Esophagus squamous epithelium (tissue), 5 donors: ENCODE results near the gene CKB. TPM values are rescaled to one million over a fixed set of nuclear protein-coding genes. Genes with fewer than 3 reads are reported as not detected.

Source experiments
- DNase-seq: peaks from one replicate; lab custom pipeline; 2025; lab: John Stamatoyannopoulos, UW
- H3K27ac ChIP-seq, 4 donors: fragments of 200-600 bp; sonication (generic); one replicate each; pipeline ENCODE4 v1.5.1; 2016 to 2019; ENCODE audit warnings: mild to moderate bottlenecking in 1 of 4
- H3K27me3 ChIP-seq, 4 donors: fragments of 200-600 bp; sonication (generic); 1 replicate in 3 of 4; 2 replicates in 1 of 4; pipeline versions ENCODE4 v1.5.1 to v1.6.0; 2017 to 2021; ENCODE audit warnings: antibody characterized with exemption in 1 of 4
- H3K36me3 ChIP-seq, 3 donors: fragments of 200-600 bp; sonication (generic); one replicate each; pipeline ENCODE4 v1.5.1; 2016 to 2019
- H3K4me1 ChIP-seq, 3 donors: fragments of 200-600 bp; sonication (generic); one replicate each; pipeline ENCODE4 v1.5.1; 2017 to 2019
- H3K4me3 ChIP-seq, 4 donors: fragments of 200-600 bp; sonication (generic); 1 replicate in 3 of 4; 2 replicates in 1 of 4; pipeline ENCODE4 v1.5.1; 2016 to 2019; ENCODE audit warnings: mild to moderate bottlenecking in 2 of 4, moderate library complexity in 1 of 4
- H3K9me3 ChIP-seq, 3 donors: fragments of 200-600 bp; sonication (generic); one replicate each; pipeline ENCODE4 v1.5.1; 2016 to 2019
- POLR2A ChIP-seq, 4 donors: fragments of 450-650 bp; IDR thresholded peaks; one replicate each; pipeline ENCODE4 v1.6.1; 2017; ENCODE audit warnings: antibody characterized with exemption in 4 of 4, mild to moderate bottlenecking in 4 of 4, moderate library complexity in 3 of 4
- WGBS, 2 donors: methylation state at CpG; one replicate each; pipeline ENCODE4 v1.1.5; 2018; 5-methylcytosine and 5-hydroxymethylcytosine counted together
- intact Hi-C: fragments of 100-400 bp; cut with DNase I; formaldehyde crosslinking; loops from one replicate; pipeline ENCODE4 v1.15.0; 2022
- total RNA-seq, 4 donors: library from RNA; depleted of rRNA; stranded (reverse); fragments of >200 nt; gene quantifications; one replicate each; pipeline ENCODE4 v1.1.0, GENCODE V29; 2016
- TF ChIP-seq, protein P1 (sequence below), 6 experiments: fragments of 450-650 bp in 4 of 6; fragments of 200-600 bp in 2 of 6; sonication (generic) in 2 of 6; IDR thresholded peaks; one replicate each; pipeline ENCODE4 v1.5.1; 2016 to 2019; ENCODE audit warnings: antibody characterized with exemption in 6 of 6, mild to moderate bottlenecking in 4 of 6, moderate library complexity in 4 of 6
- donor health status: DM: yes; HTN: yes; CAD: no.

CKB gene
- total RNA-seq, 4 donors from 2014 or later: 27.2 to 204 (median 37.6) TPM

DNA sequence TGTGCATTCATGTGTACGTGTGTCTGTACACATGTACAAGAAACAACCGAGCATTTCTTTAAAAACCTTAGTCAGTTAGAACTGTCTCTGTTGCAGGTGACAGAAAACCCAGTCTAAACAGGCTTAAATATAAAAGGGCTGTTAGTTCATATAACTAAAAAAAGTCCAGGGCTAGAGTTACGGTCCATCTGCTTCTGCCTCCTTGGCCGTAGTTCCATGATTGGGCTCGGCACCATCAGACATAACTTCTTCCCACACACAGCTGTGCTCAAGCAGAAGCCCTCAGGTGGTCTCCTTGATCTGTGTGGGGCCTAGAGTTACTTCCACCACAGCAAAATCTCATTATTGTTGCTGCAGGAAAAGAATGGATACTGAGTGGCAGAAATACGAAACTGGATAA lies 34.6 kb downstream of the CKB start:
- no peak for DNase-seq
- Histone ChIP-seq H3K27ac (no peak overlapping the region), H3K36me3 (peaks cover 8 to 91% (median 17%) of the 10 kb centered on the region in 3 donors), H3K4me3 (no peak overlapping the region), H3K4me1 (peaks cover 0 to 11% (median 0%) of the 10 kb centered on the region in 3 donors), H3K27me3 (no peaks in the 10 kb centered on the region), H3K9me3 (no peaks in the 10 kb centered on the region)
- intact Hi-C loops: no loop called here
- TF ChIP-seq, protein P1, sequence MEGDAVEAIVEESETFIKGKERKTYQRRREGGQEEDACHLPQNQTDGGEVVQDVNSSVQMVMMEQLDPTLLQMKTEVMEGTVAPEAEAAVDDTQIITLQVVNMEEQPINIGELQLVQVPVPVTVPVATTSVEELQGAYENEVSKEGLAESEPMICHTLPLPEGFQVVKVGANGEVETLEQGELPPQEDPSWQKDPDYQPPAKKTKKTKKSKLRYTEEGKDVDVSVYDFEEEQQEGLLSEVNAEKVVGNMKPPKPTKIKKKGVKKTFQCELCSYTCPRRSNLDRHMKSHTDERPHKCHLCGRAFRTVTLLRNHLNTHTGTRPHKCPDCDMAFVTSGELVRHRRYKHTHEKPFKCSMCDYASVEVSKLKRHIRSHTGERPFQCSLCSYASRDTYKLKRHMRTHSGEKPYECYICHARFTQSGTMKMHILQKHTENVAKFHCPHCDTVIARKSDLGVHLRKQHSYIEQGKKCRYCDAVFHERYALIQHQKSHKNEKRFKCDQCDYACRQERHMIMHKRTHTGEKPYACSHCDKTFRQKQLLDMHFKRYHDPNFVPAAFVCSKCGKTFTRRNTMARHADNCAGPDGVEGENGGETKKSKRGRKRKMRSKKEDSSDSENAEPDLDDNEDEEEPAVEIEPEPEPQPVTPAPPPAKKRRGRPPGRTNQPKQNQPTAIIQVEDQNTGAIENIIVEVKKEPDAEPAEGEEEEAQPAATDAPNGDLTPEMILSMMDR (IDR thresholded peaks at IDR 0.05): no peak
- TF ChIP-seq POLR2A (IDR thresholded peaks at IDR 0.05): no peak
- 92 to 94% methylated on average over 6 of the region's 6 CpGs for WGBS, 2 donors

DNA sequence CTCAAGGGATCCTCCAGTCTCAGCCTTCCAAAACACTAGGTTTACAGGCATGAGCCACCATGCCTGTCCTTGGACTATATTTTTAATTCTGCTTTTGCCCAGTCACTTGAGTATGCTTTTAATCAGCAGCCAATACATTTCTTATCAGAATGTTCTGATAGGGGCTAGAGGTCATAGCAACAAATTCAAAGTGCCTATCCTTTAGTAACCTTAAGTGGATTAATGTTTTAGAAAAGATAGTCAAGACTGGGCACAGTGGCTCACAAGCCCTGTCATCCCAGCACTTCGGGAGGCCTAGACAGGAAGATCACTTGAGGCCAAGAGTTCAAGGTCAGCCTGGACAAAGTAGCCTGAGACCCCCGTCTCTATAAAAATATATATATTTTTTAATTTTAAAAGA lies 37.1 kb downstream of the CKB start:
- H3K36me3 ChIP-seq: peaks cover 8 to 86% (median 19%) of the 10 kb centered on the region in 3 donors
- DNase-seq: no peak
- TF ChIP-seq POLR2A (IDR thresholded peaks at IDR 0.05): no peak
- TF ChIP-seq, protein P1 (IDR thresholded peaks at IDR 0.05): no peak

DNA sequence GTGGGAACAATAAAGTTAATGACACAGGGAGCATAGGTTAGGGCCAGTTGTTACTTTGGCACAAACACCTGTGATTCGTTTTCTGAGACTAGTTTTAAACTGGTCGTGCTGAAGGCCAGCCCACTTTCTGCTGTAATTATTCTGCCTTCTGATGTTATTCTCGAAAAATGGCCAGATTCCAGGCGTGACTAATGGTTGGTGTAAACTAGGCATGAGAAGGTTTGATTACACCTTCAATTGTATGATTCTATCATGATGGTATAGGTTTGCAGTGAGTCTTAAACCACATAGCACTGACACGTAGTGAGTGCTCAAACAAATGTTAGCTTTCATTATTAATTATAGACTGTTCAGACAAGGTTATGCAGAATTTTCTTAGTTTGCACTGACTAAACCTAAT lies 39.0 kb downstream of the CKB start:
- intact Hi-C loops: no loop called here
- Histone ChIP-seq H3K4me3 (no peak overlapping the region), H3K36me3 (peaks cover 3 to 86% (median 13%) of the 10 kb centered on the region in 3 donors), H3K27ac (peak overlapping the region in 2 of 4 donors; percentile 27 to 31), H3K27me3 (no peaks in the 10 kb centered on the region), H3K9me3 (no peaks in the 10 kb centered on the region), H3K4me1 (peaks cover 0 to 11% (median 0%) of the 10 kb centered on the region in 3 donors)
- no peak for TF ChIP-seq POLR2A (IDR thresholded peaks at IDR 0.05)
- TF ChIP-seq, protein P1 (IDR thresholded peaks at IDR 0.05): no peak
- 31 to 32% methylated on average over 5 of the region's 5 CpGs for WGBS, 2 donors
- no peak for DNase-seq

More for the DNA sequence above, 37.1 kb downstream of the CKB start:
- Histone ChIP-seq H3K27ac (no peak overlapping the region), H3K9me3 (no peaks in the 10 kb centered on the region), H3K4me3 (no peak overlapping the region), H3K4me1 (peaks cover 0 to 11% (median 0%) of the 10 kb centered on the region in 3 donors), H3K27me3 (no peaks in the 10 kb centered on the region)
- intact Hi-C loops: no loop called here
- 91 to 92% methylated on average over 2 of the region's 2 CpGs for WGBS, 2 donors

DNA sequence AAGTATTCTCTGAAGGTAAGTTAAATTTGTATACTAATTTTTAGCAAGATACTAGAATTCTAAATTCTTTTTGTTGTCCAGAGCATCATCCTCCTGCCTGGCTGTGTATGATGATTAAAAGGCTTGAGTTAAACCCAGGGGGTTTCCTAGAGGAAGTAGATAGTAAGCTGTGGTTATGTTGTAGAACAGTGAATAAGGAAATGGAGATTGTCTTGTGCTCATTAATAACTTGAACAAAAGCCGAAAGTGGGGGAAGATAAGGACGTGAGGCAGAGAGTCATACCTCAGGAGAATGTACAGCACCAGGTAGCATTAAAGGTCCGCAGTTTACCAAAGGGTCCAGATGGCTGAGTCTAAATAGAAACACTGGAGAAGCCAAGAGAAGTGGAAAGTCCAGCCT lies 42.0 kb downstream of the CKB start:
- H3K36me3 ChIP-seq: peaks cover 0 to 88% (median 17%) of the 10 kb centered on the region in 3 donors
- no peaks in the 10 kb centered on the region for H3K27me3 ChIP-seq
- WGBS, 2 donors: 54 to 76% methylated on average over 3 of the region's 3 CpGs
- H3K4me3 ChIP-seq: no peak overlapping the region
- DNase-seq: no peak
- H3K27ac ChIP-seq: no peak overlapping the region
- peaks cover 0 to 11% (median 0%) of the 10 kb centered on the region in 3 donors for H3K4me1 ChIP-seq
- intact Hi-C loops: no loop called here
- no peaks in the 10 kb centered on the region for H3K9me3 ChIP-seq
- no peak for TF ChIP-seq POLR2A (IDR thresholded peaks at IDR 0.05)
- TF ChIP-seq, protein P1 (IDR thresholded peaks at IDR 0.05): no peak

DNA sequence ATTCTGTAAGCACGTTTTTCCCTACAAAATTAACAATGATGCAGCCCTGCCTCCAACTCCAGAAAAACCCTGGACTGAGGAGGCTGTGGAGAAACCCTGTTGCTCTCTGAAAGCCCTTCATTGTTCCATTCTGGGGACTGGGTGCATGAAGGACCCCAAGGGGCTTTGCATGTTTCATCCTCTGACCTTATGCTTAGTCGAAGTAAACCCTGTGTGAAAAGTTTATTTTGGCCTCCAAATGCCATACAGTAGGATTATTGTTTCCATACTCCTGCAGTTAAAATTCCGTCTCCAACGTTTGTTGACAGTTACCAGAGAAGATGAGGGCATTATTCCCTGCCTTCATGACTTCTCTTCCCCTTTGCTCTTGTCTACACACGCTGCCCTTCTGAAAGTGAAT lies 46.0 kb downstream of the CKB start:
- Histone ChIP-seq H3K9me3 (no peaks in the 10 kb centered on the region), H3K36me3 (peaks cover 3 to 96% (median 22%) of the 10 kb centered on the region in 3 donors), H3K27me3 (no peaks in the 10 kb centered on the region), H3K4me1 (no peaks in the 10 kb centered on the region), H3K4me3 (no peak overlapping the region), H3K27ac (no peak overlapping the region)
- intact Hi-C loops: no loop called here
- DNase-seq: no peak
- no peak for TF ChIP-seq POLR2A (IDR thresholded peaks at IDR 0.05)
- WGBS, 2 donors: 80 to 85% methylated on average over 5 of the region's 5 CpGs

DNA sequence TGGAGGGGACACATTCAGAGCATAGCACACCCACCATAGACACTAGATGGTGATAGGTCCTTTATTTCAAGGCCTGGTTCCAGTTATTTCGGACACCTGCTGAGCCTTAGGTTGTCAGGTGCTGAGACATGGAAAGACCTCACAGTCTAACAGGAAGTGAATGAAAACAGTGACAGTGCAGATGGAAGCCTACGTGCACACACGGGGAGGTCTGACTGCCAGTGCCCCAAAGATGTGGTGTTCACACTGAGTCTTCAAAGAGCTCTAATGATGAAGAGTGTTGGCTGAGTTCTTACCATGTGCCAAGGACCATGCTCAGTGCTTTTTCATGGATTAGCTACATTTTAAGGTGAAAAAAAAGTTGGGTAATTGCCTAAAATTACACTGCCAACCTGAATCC lies 46.6 kb downstream of the CKB start:
- no peak for TF ChIP-seq POLR2A (IDR thresholded peaks at IDR 0.05)
- TF ChIP-seq, protein P1 (IDR thresholded peaks at IDR 0.05): no peak
- H3K9me3 ChIP-seq: no peaks in the 10 kb centered on the region
- no peaks in the 10 kb centered on the region for H3K27me3 ChIP-seq
- 86 to 100% methylated on average over 2 to 3 of the region's 3 CpGs for WGBS, 2 donors
- H3K4me3 ChIP-seq: no peak overlapping the region
- H3K4me1 ChIP-seq: no peaks in the 10 kb centered on the region
- DNase-seq: no peak
- H3K27ac ChIP-seq: no peak overlapping the region
- H3K36me3 ChIP-seq: peaks cover 7 to 98% (median 22%) of the 10 kb centered on the region in 3 donors
- intact Hi-C loops: no loop called here
